Activated CD8-positive, alpha-beta memory T cell treated with anti-CD3 and anti-CD28 coated beads, Interleukin-2, amount 50 U/mL, for 24 hours (primary cell): ENCODE measurements around the gene HDAC4.

ENCODE experiments used
- DNase-seq: peaks from one replicate; pipeline ENCODE4 v3.0.0-alpha.2; 2020; ENCODE audit errors: extremely low read depth

Gene HDAC4

GRCh38 chr2:239222706-239223309 is 178.0 kb downstream of the HDAC4 start:
- DNase-seq: no peak

DNA sequence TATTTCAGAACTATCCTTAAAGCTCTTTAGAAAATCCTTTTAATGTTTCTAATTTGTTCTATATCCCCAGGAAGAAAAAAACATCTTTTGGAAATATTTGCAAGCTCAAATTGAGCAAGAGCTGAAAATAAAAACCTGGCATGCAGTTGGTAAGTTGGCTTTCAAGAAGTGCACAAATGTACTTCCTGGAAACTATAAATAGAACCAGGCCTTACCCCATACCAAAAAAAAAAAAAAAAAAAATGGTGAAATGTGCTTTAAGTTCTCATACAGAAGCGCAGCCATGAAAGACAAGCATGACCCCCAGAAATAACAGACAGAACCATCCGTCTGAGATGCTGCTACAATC is 178.5 kb downstream of the HDAC4 start:
- no peak for DNase-seq

DNA sequence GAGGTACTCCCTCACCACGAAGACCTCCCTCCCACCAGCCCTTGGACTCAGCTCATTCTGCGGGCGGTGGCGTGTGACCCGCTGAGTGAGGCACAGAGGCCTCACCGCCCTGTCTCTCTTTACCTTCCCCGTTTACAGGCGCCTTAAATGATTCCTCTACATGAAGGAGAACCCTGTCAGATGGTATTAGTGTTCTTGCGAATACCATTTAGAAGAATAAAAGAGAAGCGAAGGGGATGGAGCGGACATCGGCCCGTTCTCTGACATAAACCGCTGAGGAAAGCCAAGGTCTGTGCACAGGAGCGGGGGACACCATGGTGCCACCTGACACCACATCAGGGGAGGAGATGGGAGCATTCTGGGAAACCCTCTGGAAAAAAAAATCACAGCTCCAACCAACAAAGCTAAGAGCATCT is 179.8 kb downstream of the HDAC4 start:
- DNase-seq: no peak

- DNase-seq: no peak
These were observed 180.5 kb downstream of the HDAC4 start for GRCh38 chr2:239220341-239220740.

GRCh38 chr2:239216614-239217273 is 184.1 kb downstream of the HDAC4 start:
- DNase-seq: no peak

DNA sequence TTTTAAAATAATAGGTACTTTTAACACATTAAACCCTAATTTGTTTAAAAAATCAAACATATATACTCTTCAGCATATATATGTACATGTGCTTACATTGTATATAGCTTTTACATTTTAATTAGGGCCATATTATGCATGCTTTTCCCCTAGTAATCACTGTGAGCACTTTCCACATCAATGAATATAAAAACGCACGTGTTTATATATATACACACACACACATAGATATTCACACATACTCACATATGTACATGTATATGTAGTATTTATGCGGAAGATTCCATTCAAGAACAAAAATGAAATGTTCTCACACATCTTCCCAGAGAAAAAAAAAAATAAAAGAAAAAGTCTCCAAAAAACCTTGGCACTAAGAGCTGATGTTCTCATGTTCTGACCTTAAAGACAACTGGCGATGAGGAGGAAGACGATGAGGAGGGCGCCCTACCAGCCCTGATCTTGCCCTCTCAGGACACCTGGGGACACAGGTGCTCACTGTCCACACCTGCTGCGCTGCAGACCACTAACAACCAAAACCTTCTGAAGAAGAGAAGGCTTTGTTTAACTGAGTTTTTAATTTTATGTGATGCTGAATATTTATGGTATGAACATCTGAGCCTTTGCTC is 184.7 kb downstream of the HDAC4 start:
- DNase-seq: no peak

DNA sequence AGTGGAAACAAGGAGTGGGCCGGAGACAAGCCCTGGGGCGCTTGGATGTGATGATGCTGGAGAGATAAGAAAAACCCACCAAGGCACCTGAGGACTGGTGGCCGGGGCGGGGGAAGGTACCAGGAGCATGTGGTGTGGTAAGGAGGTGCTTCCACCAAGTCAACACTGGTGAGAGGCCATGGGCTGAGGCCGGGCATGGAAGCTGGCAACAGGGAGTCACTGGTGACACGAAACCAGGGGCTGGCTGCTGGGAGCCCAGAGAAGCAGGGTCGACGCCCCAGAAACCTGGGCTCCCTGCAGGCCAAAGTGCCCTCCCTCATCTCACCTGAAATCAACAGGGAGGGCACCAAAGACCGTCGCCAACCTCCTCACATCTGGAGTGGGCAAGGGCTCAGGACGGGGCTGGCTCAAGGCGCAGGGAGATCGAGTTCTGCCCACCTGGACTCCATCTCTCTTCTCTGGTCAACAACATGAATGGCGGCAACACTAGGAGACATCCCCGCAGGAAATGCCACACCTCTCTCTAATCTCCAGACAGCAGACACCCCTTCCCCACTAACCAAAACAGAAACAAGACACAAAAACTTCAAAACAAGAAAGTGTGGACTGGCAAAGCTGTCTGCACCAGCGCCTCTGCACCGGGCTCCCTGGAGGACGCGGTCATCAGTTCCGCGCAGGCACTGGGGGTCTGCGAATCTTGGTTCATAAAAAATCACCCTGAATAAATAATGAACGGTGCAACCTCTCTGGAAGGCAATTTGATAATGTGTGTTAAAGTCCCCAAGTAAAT is 185.5 kb downstream of the HDAC4 start:
- DNase-seq: no peak

DNA sequence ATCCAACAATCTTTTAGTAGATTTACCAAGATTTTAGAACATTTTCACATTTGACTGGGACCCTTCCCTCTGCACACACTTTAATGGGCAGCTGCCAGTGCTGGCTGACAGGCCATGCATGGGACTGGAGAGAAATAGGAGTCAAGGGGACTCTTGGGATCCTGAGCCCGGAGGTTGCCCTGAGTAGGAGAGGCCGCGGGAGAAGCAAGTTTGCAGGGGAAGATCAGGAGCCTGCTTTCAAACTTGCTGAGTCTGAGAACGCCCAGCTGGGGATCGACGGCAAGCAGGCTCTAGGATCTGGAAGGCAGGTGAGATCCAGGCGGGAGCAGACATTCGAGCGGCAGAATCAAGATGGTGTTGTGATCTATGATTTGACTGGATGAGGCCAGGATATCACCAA is 186.1 kb downstream of the HDAC4 start:
- no peak for DNase-seq

- no peak for DNase-seq
These were observed 187.1 kb downstream of the HDAC4 start for GRCh38 chr2:239213643-239214101.

GRCh38 chr2:239212929-239213642 is 187.7 kb downstream of the HDAC4 start:
- no peak for DNase-seq

DNA sequence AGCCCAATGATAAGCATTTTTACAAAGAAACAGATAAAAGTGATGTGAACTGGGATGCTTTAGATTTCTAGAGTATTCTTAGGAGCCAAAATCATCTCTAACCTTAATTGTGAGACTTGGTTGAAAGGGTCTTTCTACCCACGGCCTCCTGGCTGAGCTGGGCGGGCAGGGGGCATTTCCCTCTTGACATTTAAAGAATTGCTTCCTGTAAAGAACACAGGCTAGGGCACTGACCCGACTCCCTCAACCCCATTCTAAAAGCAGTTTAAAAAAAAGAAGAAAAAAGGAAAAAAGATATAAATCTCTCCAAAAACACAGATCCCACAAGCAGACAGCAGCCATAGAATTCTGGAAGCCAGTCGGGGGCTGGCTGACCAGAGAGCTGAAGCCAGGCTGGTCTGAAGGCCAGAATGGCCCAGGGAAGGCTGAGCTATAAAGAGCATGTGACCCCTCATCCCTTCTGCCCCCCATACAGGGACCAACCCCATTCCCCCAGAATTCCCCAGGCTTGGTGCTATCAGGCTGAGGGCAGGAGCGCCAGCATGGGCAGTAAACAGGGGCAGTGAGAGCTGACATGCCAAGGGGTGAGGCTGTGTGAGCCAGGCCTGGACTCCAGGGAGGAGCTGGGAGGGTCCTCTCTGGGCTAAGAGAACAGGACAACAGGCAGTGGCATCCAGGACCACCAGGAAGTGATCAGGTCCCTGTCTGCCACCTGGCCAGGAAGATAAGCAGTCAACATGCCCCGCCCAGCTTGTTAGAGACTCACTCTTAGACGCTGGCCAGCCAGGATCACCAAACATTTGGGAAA is 188.5 kb downstream of the HDAC4 start:
- DNase-seq: no peak

DNA sequence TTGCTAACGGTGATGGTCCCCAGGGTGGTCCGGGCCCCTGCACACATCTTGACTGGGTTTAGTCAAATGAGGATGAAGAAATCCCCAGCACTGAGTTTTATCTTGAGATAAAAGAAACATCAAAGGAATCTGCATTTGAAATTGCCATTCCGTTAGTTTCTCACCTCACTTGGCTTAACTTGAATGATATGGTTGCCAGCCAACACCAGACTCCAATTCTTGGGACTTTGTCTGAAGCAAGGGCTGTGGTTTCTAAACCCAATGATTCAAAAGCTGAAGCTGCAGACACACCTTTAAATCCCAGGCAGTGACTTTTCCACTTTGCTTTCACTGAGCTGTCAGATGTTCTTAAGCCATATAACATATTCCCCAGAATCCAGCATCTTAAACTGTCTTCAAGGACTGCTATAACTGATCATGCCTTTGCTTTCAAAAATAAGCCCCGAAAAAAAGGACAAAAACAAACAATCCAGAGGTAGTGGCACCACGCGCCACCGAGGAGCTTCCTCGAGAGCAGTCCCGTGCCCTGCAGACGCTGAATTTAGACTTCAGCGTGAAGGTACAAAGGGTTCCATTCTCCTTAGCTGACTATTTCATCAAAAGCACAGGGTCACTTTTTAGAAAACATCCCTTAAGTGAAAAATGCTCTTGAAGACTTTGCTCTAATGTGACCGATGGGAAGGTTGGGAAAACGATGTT is 189.3 kb downstream of the HDAC4 start:
- DNase-seq: no peak

- DNase-seq: no peak
These were observed 191.0 kb downstream of the HDAC4 start for GRCh38 chr2:239209783-239210182.

DNA sequence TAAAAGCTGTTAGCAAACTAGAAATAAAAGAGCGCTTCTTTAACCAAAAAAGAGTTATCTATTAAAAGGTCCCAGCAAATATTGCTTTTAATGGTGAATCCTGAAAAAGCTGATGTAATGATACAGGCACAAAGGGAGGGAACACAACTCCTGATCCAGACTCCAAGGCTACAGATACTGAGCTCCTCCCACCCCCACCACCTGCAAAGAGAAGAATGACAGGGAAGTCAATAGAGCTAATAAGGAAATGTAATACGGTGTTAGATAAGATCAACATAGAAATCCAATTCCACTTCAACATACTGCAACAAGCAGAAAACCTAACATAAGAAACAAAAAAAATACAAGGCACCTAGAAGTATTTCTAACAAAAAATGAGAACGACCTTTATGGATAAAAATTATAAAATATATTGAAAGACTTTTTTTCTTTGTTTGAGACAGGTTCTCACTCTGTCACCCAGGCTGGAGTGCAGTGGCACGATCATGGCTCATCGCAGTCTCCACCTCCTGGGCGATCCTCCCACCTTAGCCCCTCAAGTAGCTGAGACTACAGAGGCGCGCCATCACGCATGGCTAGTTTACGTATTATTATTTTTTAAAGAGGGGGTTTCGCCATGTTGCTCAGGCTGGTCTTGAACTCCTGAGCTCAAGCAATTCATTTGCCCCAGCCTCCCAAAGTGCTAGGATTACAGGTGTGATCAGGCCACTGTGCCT is 192.2 kb downstream of the HDAC4 start:
- DNase-seq: no peak

DNA sequence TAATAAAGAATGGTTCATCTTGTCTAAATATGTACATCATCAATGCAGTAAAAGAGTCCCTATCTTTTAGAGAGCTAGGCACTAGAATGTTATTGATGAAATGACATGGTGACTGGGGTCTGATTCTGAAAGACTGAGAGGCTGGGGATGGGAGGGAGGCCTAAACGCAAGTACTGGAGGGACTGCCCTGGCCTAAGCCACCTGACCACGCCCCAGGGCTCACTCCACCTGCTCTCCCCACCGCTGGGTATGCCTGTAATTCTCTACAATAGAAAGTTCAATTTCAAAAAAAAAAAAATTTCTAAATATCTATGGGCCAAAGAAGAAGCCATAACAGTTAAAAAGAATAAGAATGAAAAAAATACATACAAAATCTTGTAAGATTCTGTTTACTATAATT is 194.0 kb downstream of the HDAC4 start:
- DNase-seq: no peak

DNA sequence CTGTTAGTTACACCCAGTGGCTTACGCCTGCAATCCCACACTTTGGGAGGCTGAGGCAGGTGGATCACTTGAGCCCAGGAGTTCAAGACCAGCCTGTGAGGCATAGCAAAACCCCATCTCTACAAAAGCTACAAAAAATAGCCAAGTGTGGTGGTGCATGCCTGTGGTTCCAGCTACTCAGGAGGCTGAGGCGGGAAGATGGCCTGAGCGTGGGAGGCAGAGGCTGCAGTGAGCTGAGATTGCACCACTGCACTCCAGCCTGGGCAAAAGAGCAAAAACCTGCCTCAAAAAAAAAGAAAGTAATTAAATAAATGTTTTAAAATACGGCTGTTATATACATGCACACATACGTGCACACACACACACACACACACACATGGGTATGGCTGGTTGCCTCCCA is 194.8 kb downstream of the HDAC4 start:
- no peak for DNase-seq

- no peak for DNase-seq
These were observed 195.8 kb downstream of the HDAC4 start for GRCh38 chr2:239204876-239205468.

GRCh38 chr2:239204136-239204875 is 196.5 kb downstream of the HDAC4 start:
- no peak for DNase-seq
